ENCODE data around the gene ARHGDIB.
A peak's percentile ranks its signal among the peaks of the same experiment; 100 is the strongest.

Gene ARHGDIB

GRCh38 chr12:14961466-14962152 is at the start of gene ARHGDIB:
TSS of gene ARHGDIB (minus strand) at chr12:14961601. CDS start at chr12:14950712, 10,889 bp downstream.
- DNase-seq (ENCODE audit: low spot score), result no peak

- DNase-seq (ENCODE audit: low spot score), result no peak
Observed at GRCh38 chr12:15011162-15011561, 49.8 kb upstream of the ARHGDIB start.

- DNase-seq (ENCODE audit: low spot score), result no peak
Observed at GRCh38 chr12:15007551-15007950, 46.1 kb upstream of the ARHGDIB start.

GRCh38 chr12:15005064-15005463 is 43.7 kb upstream of the ARHGDIB start:
- DNase-seq (ENCODE audit: low spot score), result no peak

- no peak for DNase-seq (ENCODE audit: low spot score)
Observed at GRCh38 chr12:15004421-15004820, 43.0 kb upstream of the ARHGDIB start.

GRCh38 chr12:15001733-15002382 is 40.5 kb upstream of the ARHGDIB start:
- peak; percentile 6 for DNase-seq (ENCODE audit: low spot score)

- DNase-seq (ENCODE audit: low spot score), result no peak
Observed at GRCh38 chr12:15000575-15000974, 39.2 kb upstream of the ARHGDIB start.

GRCh38 chr12:14999695-15000365 is 38.4 kb upstream of the ARHGDIB start:
- DNase-seq (ENCODE audit: low spot score), result no peak

- peak; percentile 11 for DNase-seq (ENCODE audit: low spot score)
Observed at GRCh38 chr12:14999021-14999694, 37.8 kb upstream of the ARHGDIB start.

- DNase-seq (ENCODE audit: low spot score), result no peak
Observed at GRCh38 chr12:14997998-14998397, 36.6 kb upstream of the ARHGDIB start.

- peak; percentile 41 for DNase-seq (ENCODE audit: low spot score)
Observed at GRCh38 chr12:14995583-14996425, 34.4 kb upstream of the ARHGDIB start.

- no peak for DNase-seq (ENCODE audit: low spot score)
Observed at GRCh38 chr12:14994610-14995009, 33.2 kb upstream of the ARHGDIB start.

GRCh38 chr12:14993537-14994266 is 32.3 kb upstream of the ARHGDIB start:
- DNase-seq (ENCODE audit: low spot score), result peak; percentile 70

GRCh38 chr12:14993117-14993516 is 31.7 kb upstream of the ARHGDIB start:
- no peak for DNase-seq (ENCODE audit: low spot score)

GRCh38 chr12:14992673-14993072 is 31.3 kb upstream of the ARHGDIB start:
- DNase-seq (ENCODE audit: low spot score), result no peak

GRCh38 chr12:14991069-14991468 is 29.7 kb upstream of the ARHGDIB start:
- DNase-seq (ENCODE audit: low spot score), result no peak

GRCh38 chr12:14989790-14990189 is 28.4 kb upstream of the ARHGDIB start:
- no peak for DNase-seq (ENCODE audit: low spot score)

- DNase-seq (ENCODE audit: low spot score), result no peak
Observed at GRCh38 chr12:14988035-14988434, 26.6 kb upstream of the ARHGDIB start.

GRCh38 chr12:14986449-14986848 is 25.0 kb upstream of the ARHGDIB start:
- DNase-seq (ENCODE audit: low spot score), result no peak

GRCh38 chr12:14984766-14985285 is 23.4 kb upstream of the ARHGDIB start:
- DNase-seq (ENCODE audit: low spot score), result no peak

GRCh38 chr12:14984036-14984435 is 22.6 kb upstream of the ARHGDIB start:
- no peak for DNase-seq (ENCODE audit: low spot score)
